Endothelial cell of umbilical vein (primary cell): ENCODE measurements around the gene FCSK. TPM values are rescaled to one million over a fixed set of nuclear protein-coding genes. Genes with fewer than 3 reads are reported as not detected.

ENCODE experiments used
- BruUV-seq: library from RNA; stranded (reverse); fragments of 400-500 nt; replicated peaks from 2 replicates; lab custom pipeline; 2021; lab: Mats Ljungman, UMichigan
- CTCF ChIA-PET: fragments of 300-600, 350-600 bp; sonication (Branson Sonifier 250); formaldehyde crosslinking; loops from one replicate; lab custom pipeline; 2021; ENCODE audit warnings: antibody characterized with exemption, inconsistent platforms; lab: Charles Lee
- POLR2A ChIA-PET: fragments of 300-600, 350-600 bp; sonication (Branson Sonifier 250); formaldehyde crosslinking; loops from one replicate; lab custom pipeline; 2021; ENCODE audit warnings: antibody characterized with exemption, inconsistent platforms; lab: Charles Lee
- DNase-seq: peaks from one replicate; pipeline ENCODE4 v3.0.0-alpha.2; 2011; ENCODE audit warnings: low read depth, low spot score
- FAIRE-seq: peaks from 2 replicates; lab custom pipeline; 2011; peaks lifted over from hg19 to GRCh38; lab: Jason Lieb, UNC
- H2AFZ ChIP-seq: 2 replicates; pipeline ENCODE4 v1.6.0; 2012; ENCODE audit warnings: low read depth, low read length, control low read depth, inconsistent platforms
- H3K27ac ChIP-seq: 2 replicates; pipeline ENCODE4 v1.5.1; 2011; ENCODE audit warnings: low read depth, mild to moderate bottlenecking, control low read depth, low read length, moderate library complexity; ENCODE audit not compliant: insufficient read depth
- H3K27me3 ChIP-seq, 2 experiments: 2 replicates each; pipeline versions ENCODE4 v1.6.0 to v1.6.1; 2011; ENCODE audit warnings: low read length in 2 of 2, mixed read lengths in 1 of 2; ENCODE audit not compliant: control insufficient read depth in 2 of 2, insufficient read depth in 2 of 2
- H3K36me3 ChIP-seq, 2 experiments: 2 replicates in 1 of 2; 3 replicates in 1 of 2; pipeline ENCODE4 v1.5.1; 2011; ENCODE audit warnings: low read length in 2 of 2, mild to moderate bottlenecking in 1 of 2, moderate library complexity in 1 of 2; ENCODE audit not compliant: control insufficient read depth in 2 of 2, insufficient read depth in 2 of 2; ENCODE audit errors: extremely low read depth in 1 of 2
- H3K4me1 ChIP-seq: 3 replicates; pipeline ENCODE4 v1.5.1; 2011; ENCODE audit warnings: mild to moderate bottlenecking, low read length; ENCODE audit not compliant: control insufficient read depth, insufficient read depth; ENCODE audit errors: extremely low read depth
- H3K4me2 ChIP-seq: 2 replicates; pipeline ENCODE4 v1.6.1; 2011; ENCODE audit warnings: low read length, control low read depth, mixed read lengths; ENCODE audit not compliant: insufficient read depth
- H3K4me3 ChIP-seq, 3 experiments: fragments of 200-600 bp in 1 of 3; sonication (generic), shearing (Covaris generic) in 1 of 3; replicated peaks in 1 of 3; 2 replicates each; pipeline ENCODE4 v1.5.1; 2011 to 2016; ENCODE audit warnings: control low read depth in 3 of 3, low read length in 3 of 3, mild to moderate bottlenecking in 2 of 3, inconsistent platforms in 1 of 3, low read depth in 1 of 3, moderate library complexity in 1 of 3; ENCODE audit not compliant: insufficient read depth in 1 of 3
- H3K79me2 ChIP-seq: 2 replicates; pipeline ENCODE4 v1.6.0; 2012; ENCODE audit warnings: low read length, inconsistent platforms; ENCODE audit not compliant: control insufficient read depth, insufficient read depth
- H3K9ac ChIP-seq: replicated peaks from 2 replicates; pipeline ENCODE3; 2011; ENCODE audit warnings: low read length, control low read depth; ENCODE audit not compliant: insufficient read depth; ENCODE audit errors: extremely low read depth
- H3K9me1 ChIP-seq: replicated peaks from 3 replicates; pipeline ENCODE4 v1.6.0; 2011; ENCODE audit warnings: mild to moderate bottlenecking, low read length; ENCODE audit not compliant: control insufficient read depth, insufficient read depth; ENCODE audit errors: extremely low read depth
- H3K9me3 ChIP-seq: replicated peaks from 2 replicates; pipeline ENCODE4 v1.5.1; 2012; ENCODE audit warnings: low read length, inconsistent platforms; ENCODE audit not compliant: control insufficient read depth, insufficient read depth
- H4K20me1 ChIP-seq: replicated peaks from 2 replicates; pipeline ENCODE3; 2011; ENCODE audit warnings: mild to moderate bottlenecking, low read length; ENCODE audit not compliant: control insufficient read depth, insufficient read depth; ENCODE audit errors: extremely low read depth
- CTCF ChIP-seq, 2 donors: IDR thresholded peaks; 1 replicate in 1 of 2; 2 replicates in 1 of 2; pipeline ENCODE4 v1.5.1; 2011; ENCODE audit warnings: low read length in 2 of 2, mild to moderate bottlenecking in 2 of 2, moderate library complexity in 2 of 2, control low read depth in 1 of 2, inconsistent platforms in 1 of 2, low read depth in 1 of 2; ENCODE audit not compliant: insufficient read depth in 1 of 2; ENCODE audit errors: extremely low read depth in 1 of 2
- EZH2 ChIP-seq: IDR thresholded peaks from 2 replicates; pipeline ENCODE4 v1.6.1; 2012; ENCODE audit warnings: borderline replicate concordance, low read depth, mild to moderate bottlenecking, moderate library complexity, low read length, inconsistent platforms; ENCODE audit not compliant: severe bottlenecking
- FOS ChIP-seq: IDR thresholded peaks from 2 replicates; pipeline ENCODE4 v1.6.1; 2011; ENCODE audit warnings: mild to moderate bottlenecking, low read length, moderate library complexity, borderline replicate concordance; ENCODE audit not compliant: insufficient read depth
- GATA2 ChIP-seq: IDR thresholded peaks from 2 replicates; pipeline ENCODE4 v1.7.0; 2011; ENCODE audit warnings: low read depth, mild to moderate bottlenecking, moderate library complexity, mixed read lengths, low read length; ENCODE audit not compliant: insufficient read length, insufficient read depth
- JUN ChIP-seq: IDR thresholded peaks from 2 replicates; pipeline ENCODE4 v1.6.1; 2011; ENCODE audit warnings: borderline replicate concordance, low read depth; ENCODE audit not compliant: insufficient read length, insufficient read depth
- MAX ChIP-seq: IDR thresholded peaks from 2 replicates; pipeline ENCODE4 v1.6.1; 2011; ENCODE audit not compliant: insufficient read depth, insufficient read length
- MYC ChIP-seq: IDR thresholded peaks from one replicate; pipeline ENCODE4 v1.6.1; 2011; ENCODE audit warnings: mild to moderate bottlenecking, low read depth, low read length
- POLR2A ChIP-seq: IDR thresholded peaks from 2 replicates; pipeline ENCODE4 v1.6.1; 2012; ENCODE audit warnings: low read depth, mild to moderate bottlenecking, control low read depth, low read length
- POLR2AphosphoS5 ChIP-seq: IDR thresholded peaks from 2 replicates; pipeline ENCODE4 v1.6.1; 2012; ENCODE audit warnings: low read depth, mild to moderate bottlenecking, control low read depth, low read length, moderate library complexity; ENCODE audit not compliant: insufficient read depth
- dilution Hi-C: fragments of 300-500 bp; cut with MboI; formaldehyde crosslinking; loops from one replicate; pipeline ENCODE4 v1.15.0; 2019; ENCODE audit warnings: low sequenced_read_pairs; ENCODE audit not compliant: extremely low pct_ligation_motif_present
- intact Hi-C: fragments of 100-400 bp; cut with micrococcal nuclease; formaldehyde crosslinking; loops from one replicate; pipeline ENCODE4 v1.10.0; 2022
- polyA plus RNA-seq, 4 experiments: library from polyadenylated mRNA; depleted of rRNA in 3 of 4; stranded (reverse) in 3 of 4; unstranded in 1 of 4; fragments of >200 nt; gene quantifications; 2 replicates each; pipeline versions ENCODE4 v1.2.1 to v1.2.3, GENCODE V29; 2011 to 2012; ENCODE audit warnings: missing spikeins in 1 of 4
- total RNA-seq: library from RNA; stranded (reverse); gene quantifications from 2 replicates; pipeline ENCODE4 v1.2.3, GENCODE V29; 2021

FCSK gene
- total and polyA plus RNA-seq, 2 donors (not counting 3 experiments of a cell fraction or from before 2014, with no cell fraction given), result 12.4 to 18.0 TPM

- Histone ChIP-seq H3K9me1 (no peaks in the 10 kb centered on the region), H4K20me1 (no peaks in the 10 kb centered on the region), H3K27ac (no peak overlapping the region), H3K36me3 (peaks cover 13 to 23% of the 10 kb centered on the region in 2 experiments), H2AFZ (no peak overlapping the region), H3K27me3 (no peaks in the 10 kb centered on the region), H3K9ac (no peak overlapping the region), H3K4me1 (peaks cover 10% of the 10 kb centered on the region), H3K79me2 (no peaks in the 10 kb centered on the region), H3K9me3 (no peaks in the 10 kb centered on the region), H3K4me3 (no peak overlapping the region), H3K4me2 (no peak overlapping the region)
- dilution Hi-C loops, result no loop called here
- FAIRE-seq (peak; percentile 67), DNase-seq (peak; percentile 78)
- intact Hi-C loops, result loop anchor here (5.0 kb wide), 1 partner anchor 144 kb away; no protein-coding TSS in a partner anchor
- TF ChIP-seq CTCF (IDR thresholded peaks at IDR 0.05; ENCODE audit: extremely low read depth in 1 of 2, insufficient read depth in 1 of 2, low read depth in 1 of 2, low read length in 2 of 2), result peak in 1 of 2 donors; percentile 10
- no peak for TF ChIP-seq GATA2
- CTCF ChIA-PET, result interaction anchor here (0.6 to 1.8 kb wide), 20 partner anchors 9 to 262 kb away, joined by 3 to 39 read pairs (median 4); partner anchors contain the start of genes COG4, SF3B3 and ST3GAL2
- POLR2A ChIA-PET, result interaction anchor here (0.5 kb wide), 1 partner anchor 118 kb away, joined by 3 read pairs; no protein-coding TSS in a partner anchor
- BruUV-seq, result no TSS peak
Measured at GRCh38 chr16:70508752-70509151, 54.4 kb downstream of the FCSK start.

- no peaks in the 10 kb centered on the region for H3K9me3 ChIP-seq
- no peak overlapping the region for H3K4me2 ChIP-seq
- no peak overlapping the region for H3K27ac ChIP-seq
- H3K9me1 ChIP-seq, result no peaks in the 10 kb centered on the region
- BruUV-seq, result no TSS peak
- H3K9ac ChIP-seq, result no peak overlapping the region
- CTCF ChIA-PET, result interaction anchor here (1.8 kb wide), 1 partner anchor 261 kb away, joined by 12 read pairs; no protein-coding TSS in a partner anchor
- H4K20me1 ChIP-seq, result no peaks in the 10 kb centered on the region
- dilution Hi-C loops (no loop called here), intact Hi-C loops (no loop called here)
- H3K4me1 ChIP-seq, result peaks cover 10% of the 10 kb centered on the region
- H2AFZ ChIP-seq, result no peak overlapping the region
- no peaks in the 10 kb centered on the region for H3K79me2 ChIP-seq
- H3K4me3 ChIP-seq, result no peak overlapping the region
- peaks cover 19 to 23% of the 10 kb centered on the region in 2 experiments for H3K36me3 ChIP-seq
- H3K27me3 ChIP-seq, result no peaks in the 10 kb centered on the region
- DNase-seq, result no peak
- POLR2A ChIA-PET, result no interaction called here
- no peak for FAIRE-seq
- TF ChIP-seq EZH2 (no peak), MYC (no peak), POLR2AphosphoS5 (no peak), CTCF (IDR thresholded peaks at IDR 0.05; ENCODE audit: extremely low read depth in 1 of 2, insufficient read depth in 1 of 2, low read depth in 1 of 2, low read length in 2 of 2) (no peak), JUN (no peak), FOS (no peak), GATA2 (no peak), POLR2A (no peak), MAX (no peak)
Measured at GRCh38 chr16:70510216-70510615, 55.8 kb downstream of the FCSK start.
